Right atrium auricular region (tissue), 2 donors: ENCODE results near the gene POLRMT. TPM values are rescaled to one million over a fixed set of nuclear protein-coding genes. Genes with fewer than 3 reads are reported as not detected.

ENCODE experiments used
- DNase-seq: peaks from one replicate; pipeline ENCODE4 v3.0.0-alpha.2; 2019; ENCODE audit warnings: low spot score
- H3K27ac ChIP-seq, 2 donors: fragments of 200-600 bp; sonication (generic); 1 replicate in 1 of 2; 2 replicates in 1 of 2; pipeline ENCODE4 v1.5.1; 2016 to 2019
- H3K27me3 ChIP-seq, 2 donors: fragments of 200-600 bp; sonication (generic); one replicate each; pipeline versions ENCODE4 v1.5.1 to v1.6.0; 2017 to 2019
- H3K36me3 ChIP-seq: fragments of 200-600 bp; sonication (generic); one replicate; pipeline ENCODE4 v1.5.1; 2016
- H3K4me1 ChIP-seq, 2 donors: fragments of 200-600 bp; sonication (generic); one replicate each; pipeline versions ENCODE4 v1.5.1 to v1.6.0; 2017 to 2019
- H3K4me3 ChIP-seq, 2 donors: fragments of 200-600 bp; sonication (generic); 1 replicate in 1 of 2; 2 replicates in 1 of 2; pipeline ENCODE4 v1.5.1; 2017 to 2019; ENCODE audit warnings: mild to moderate bottlenecking in 1 of 2, moderate library complexity in 1 of 2
- H3K9me3 ChIP-seq, 2 donors: fragments of 200-600 bp; sonication (generic); one replicate each; pipeline ENCODE4 v1.5.1; 2019
- total RNA-seq, 2 donors: library from RNA; depleted of rRNA; stranded (reverse); fragments of >200 nt; gene quantifications; one replicate each; pipeline ENCODE4 v1.1.0, GENCODE V29; 2016
- TF ChIP-seq, protein P1 (sequence below), 2 donors: fragments of 200-600 bp; sonication (generic); IDR thresholded peaks; one replicate each; pipeline ENCODE4 v1.5.1; 2019; ENCODE audit warnings: antibody characterized with exemption in 2 of 2

The POLRMT gene
- total RNA-seq, 2 donors from 2014 or later, result 24.5 to 30.4 TPM

DNA sequence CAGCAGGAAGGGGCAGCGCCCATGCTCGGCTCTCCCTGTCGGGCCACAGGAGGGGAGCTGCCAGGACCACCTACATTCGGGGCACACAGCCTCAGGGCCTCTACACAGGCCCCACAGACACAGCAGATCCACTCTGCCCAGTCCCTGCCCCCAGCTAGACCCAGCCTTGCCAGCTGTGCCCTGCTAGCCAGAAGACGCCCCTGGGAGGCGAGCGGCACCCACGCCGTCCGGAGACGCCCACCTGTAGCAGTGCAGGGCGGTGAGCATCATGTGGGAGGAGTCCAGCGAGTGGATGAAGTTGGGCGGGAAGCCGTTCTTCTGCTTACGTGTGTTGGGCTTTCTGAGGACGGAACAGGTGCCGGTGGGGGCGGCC, 15.1 kb downstream of the POLRMT start:
- Histone ChIP-seq H3K4me1 (no peaks in the 10 kb centered on the region), H3K4me3 (no peak overlapping the region), H3K36me3 (peaks cover 57% of the 10 kb centered on the region), H3K27ac (no peak overlapping the region), H3K9me3 (no peaks in the 10 kb centered on the region), H3K27me3 (no peaks in the 10 kb centered on the region)
- TF ChIP-seq, protein P1, sequence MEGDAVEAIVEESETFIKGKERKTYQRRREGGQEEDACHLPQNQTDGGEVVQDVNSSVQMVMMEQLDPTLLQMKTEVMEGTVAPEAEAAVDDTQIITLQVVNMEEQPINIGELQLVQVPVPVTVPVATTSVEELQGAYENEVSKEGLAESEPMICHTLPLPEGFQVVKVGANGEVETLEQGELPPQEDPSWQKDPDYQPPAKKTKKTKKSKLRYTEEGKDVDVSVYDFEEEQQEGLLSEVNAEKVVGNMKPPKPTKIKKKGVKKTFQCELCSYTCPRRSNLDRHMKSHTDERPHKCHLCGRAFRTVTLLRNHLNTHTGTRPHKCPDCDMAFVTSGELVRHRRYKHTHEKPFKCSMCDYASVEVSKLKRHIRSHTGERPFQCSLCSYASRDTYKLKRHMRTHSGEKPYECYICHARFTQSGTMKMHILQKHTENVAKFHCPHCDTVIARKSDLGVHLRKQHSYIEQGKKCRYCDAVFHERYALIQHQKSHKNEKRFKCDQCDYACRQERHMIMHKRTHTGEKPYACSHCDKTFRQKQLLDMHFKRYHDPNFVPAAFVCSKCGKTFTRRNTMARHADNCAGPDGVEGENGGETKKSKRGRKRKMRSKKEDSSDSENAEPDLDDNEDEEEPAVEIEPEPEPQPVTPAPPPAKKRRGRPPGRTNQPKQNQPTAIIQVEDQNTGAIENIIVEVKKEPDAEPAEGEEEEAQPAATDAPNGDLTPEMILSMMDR (IDR thresholded peaks at IDR 0.05), result no peak
- no peak for DNase-seq

DNA sequence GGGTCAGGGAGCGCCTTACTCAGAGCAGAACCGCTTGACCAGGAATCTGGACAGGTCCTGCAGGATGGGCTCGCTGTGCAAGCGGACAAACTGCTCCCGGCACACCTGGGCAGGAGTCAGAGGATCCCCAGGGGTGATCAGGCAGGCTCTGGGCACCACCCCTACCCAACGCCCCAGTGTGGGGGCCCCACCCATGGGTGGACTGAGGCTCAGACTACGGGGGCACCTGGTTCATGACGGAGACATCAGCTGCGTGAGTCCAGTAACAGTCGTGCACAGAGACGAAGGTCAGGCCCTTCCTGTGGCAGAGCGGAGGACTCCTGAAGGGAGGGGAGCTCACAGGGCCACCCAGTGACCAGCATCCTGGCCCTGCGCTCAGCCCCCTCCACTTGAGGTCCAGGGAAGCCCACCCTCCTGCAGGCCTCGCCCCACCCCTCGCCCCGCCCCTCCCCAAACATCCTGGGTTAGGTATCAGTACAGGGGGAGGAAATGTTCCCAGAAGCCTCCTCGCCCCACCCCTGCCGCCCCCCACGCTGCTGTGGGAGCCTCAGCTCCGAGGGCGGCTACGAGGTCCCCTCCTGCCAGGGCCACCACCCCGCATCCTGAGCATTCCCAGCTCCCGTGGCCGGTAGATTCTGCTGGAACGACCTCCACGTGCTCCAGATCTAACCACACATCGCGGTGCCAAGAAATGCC, 15.6 kb downstream of the POLRMT start:
- Histone ChIP-seq H3K36me3 (peaks cover 52% of the 10 kb centered on the region), H3K27me3 (no peaks in the 10 kb centered on the region), H3K4me1 (no peaks in the 10 kb centered on the region), H3K9me3 (no peaks in the 10 kb centered on the region), H3K27ac (no peak overlapping the region), H3K4me3 (no peak overlapping the region)
- no peak for DNase-seq
- TF ChIP-seq, protein P1 (IDR thresholded peaks at IDR 0.05), result no peak

DNA sequence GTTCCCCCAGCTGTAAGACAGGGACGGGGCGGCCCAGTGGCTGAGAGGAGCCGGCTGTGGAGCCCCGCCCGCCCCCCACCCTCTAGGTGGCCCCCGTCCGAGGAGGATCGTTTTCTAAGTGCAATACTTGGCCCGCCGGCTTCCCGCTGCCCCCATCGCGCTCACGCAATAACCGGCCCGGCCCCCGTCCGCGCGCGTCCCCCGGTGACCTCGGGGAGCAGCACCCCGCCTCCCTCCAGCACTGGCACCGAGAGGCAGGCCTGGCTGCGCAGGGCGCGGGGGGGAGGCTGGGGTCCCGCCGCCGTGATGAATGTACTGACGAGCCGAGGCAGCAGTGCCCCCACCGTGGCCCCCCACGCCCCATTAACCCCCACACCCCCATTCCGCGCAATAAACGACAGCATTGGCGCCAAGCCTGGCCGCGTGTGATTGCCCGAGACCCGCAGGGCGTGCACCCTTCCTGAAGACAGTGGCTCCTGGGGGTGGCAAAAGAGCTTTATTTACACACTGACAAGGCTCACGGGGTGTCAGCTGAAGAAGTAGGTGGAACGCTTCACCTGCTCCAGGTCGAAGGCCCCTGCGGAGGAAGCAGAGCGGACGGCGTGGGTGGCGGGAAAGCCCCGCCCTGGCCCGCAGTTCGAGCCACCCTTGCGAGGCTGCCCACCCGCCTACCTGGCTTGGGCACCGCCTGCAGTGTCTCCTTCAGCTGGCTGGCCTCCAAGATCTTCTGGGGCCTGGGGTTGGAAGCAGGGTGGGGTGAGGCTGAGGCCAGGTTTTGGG, 16.4 kb downstream of the POLRMT start:
- no peaks in the 10 kb centered on the region for H3K9me3 ChIP-seq
- peaks cover 44% of the 10 kb centered on the region for H3K36me3 ChIP-seq
- no peak overlapping the region for H3K4me3 ChIP-seq
- TF ChIP-seq, protein P1 (IDR thresholded peaks at IDR 0.05), result no peak
- no peak overlapping the region for H3K27ac ChIP-seq
- no peak for DNase-seq
- H3K27me3 ChIP-seq, result no peaks in the 10 kb centered on the region
- H3K4me1 ChIP-seq, result no peaks in the 10 kb centered on the region

DNA sequence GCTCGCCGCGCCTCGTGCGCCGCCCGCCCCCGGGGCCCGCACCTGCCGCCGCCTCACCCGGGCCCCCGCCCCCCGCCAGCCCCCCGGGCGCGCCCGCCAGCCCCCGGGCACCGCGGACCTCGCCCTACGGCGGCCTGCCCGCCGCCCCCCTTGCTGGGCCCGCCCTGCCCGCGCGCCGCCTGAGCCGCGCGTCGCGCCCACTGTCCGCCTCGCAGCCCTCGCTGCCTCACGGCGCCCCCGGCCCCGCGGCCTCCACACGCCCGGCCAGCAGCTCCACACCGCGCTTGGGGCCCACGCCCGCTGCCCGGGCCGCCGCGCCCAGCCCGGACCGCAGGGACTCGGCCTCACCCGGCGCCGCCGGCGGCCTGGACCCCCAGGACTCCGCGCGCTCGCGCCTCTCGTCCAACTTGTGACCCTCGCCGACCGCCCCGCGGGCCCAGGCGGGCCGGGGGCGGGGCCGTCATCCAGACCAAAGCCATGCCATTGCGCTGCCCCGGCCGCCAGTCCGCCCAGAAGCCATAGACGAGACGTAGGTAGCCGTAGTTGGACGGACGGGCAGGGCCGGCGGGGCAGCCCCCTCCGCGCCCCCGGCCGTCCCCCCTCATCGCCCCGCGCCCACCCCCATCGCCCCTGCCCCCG, 17.2 kb downstream of the POLRMT start:
- Histone ChIP-seq H3K36me3 (peaks cover 38% of the 10 kb centered on the region), H3K27me3 (no peaks in the 10 kb centered on the region), H3K4me3 (no peak overlapping the region), H3K4me1 (no peaks in the 10 kb centered on the region), H3K27ac (no peak overlapping the region), H3K9me3 (no peaks in the 10 kb centered on the region)
- DNase-seq, result no peak
- TF ChIP-seq, protein P1 (IDR thresholded peaks at IDR 0.05), result no peak

DNA sequence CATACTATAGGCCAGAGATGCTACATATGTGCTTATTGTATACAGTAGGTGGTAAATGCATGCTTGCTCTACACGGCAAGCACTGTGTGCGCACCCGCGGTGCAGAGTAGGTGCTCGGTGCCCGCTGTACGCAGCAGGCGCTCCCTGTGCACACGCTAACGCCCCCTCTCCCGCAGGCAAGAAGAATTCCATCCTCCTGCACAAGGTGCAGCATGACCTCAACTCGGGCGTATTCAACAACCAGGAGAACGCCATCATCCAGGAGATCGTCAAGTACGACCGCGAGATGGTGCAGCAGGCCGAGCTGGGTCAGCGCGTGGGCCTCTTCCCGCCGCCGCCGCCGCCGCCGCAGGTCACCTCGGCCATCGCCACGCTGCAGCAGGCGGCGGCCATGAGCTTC, 17.7 kb downstream of the POLRMT start:
- DNase-seq, result no peak
- Histone ChIP-seq H3K27me3 (no peaks in the 10 kb centered on the region), H3K27ac (no peak overlapping the region), H3K4me1 (no peaks in the 10 kb centered on the region), H3K36me3 (peaks cover 38% of the 10 kb centered on the region), H3K9me3 (no peaks in the 10 kb centered on the region), H3K4me3 (no peak overlapping the region)
- TF ChIP-seq, protein P1 (IDR thresholded peaks at IDR 0.05), result peak in 1 of 2 donors; percentile 12
